NCI-H460 (cell line): ENCODE measurements around the gene IQGAP3. TPM values are rescaled to one million over a fixed set of nuclear protein-coding genes. Genes with fewer than 3 reads are reported as not detected.

Source experiments
- DNase-seq: peaks from one replicate; pipeline ENCODE4 v3.0.0-alpha.2; 2016; ENCODE audit warnings: low read depth; ENCODE audit errors: extremely low read depth
- total RNA-seq: library from RNA; depleted of rRNA; stranded (reverse); fragments of >200 nt; shearing (Covaris generic); gene quantifications from 2 replicates; pipeline ENCODE4 v1.2.3, GENCODE V29; 2014

The IQGAP3 gene
- total RNA-seq, 1 experiment from 2014 or later, result 28.7 TPM

DNA sequence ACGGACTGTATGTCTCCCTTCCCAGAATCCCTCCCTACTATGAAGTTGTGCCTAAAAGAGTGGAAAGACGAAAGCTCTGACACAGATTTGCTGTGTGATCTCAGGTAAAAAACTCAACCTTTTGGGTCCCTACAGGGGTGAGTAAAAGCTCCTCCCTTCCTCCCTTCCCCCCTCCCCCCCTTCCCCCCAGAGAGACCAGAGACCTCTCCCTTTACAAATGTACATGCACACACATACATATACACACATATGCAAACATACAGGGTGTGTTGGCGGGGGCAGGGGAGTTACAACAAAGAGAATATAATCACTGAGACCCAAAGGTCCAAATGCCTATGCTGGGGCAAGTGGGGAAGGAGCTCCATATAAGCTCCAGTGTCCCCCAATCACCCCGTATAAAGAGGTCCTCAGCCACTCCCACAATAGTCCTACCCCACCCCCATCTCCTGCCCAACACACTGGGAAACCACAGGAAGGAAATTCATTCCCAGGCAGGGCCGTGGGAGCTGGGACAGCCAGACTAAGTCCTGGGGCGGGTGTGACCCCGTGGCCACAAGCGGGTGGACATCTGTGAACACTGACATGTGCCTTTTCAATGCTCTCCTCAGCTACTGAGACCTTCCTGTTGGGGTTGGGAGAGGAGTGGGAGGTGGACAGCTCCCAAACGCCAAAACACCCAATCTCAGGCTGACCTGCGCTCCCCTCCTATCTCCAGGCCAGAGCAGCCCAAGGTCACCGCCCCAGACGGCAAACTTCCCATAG is 73.8 kb downstream of the IQGAP3 start:
- no peak for DNase-seq

- DNase-seq, result no peak
Measured at GRCh38 chr1:156497743-156498431, 74.5 kb downstream of the IQGAP3 start.

DNA sequence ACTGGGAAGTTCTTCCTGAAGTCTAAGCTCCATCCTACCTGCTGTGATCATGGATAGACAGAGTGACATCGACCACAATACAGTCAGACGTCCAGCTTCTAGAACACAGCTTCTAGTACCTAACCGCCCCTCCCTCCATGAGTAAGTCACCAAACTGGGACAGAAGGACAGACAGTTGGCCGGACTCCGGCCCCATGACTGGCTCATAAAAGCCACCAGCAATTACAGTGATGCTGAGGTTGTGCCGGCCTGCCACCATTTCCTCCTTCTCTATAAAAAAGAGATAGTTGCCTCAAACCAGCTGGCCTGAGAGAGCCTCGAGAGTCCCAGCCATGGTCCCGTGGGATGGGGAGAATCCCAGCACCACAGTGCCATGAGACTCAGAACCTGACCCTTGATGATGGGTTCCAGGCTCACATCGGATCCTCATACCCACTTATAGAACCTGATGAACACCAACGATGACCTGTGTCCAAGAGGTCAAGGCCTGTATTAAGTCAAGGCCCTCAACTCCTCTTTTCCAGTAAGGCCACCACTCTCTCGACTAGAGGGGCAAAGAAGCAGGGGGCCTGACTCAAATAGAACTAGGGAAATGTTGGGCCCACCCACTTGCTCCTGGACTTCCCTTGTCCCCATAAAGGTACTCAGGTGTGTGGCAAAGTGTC is 75.2 kb downstream of the IQGAP3 start:
- no peak for DNase-seq

- DNase-seq, result no peak
Measured at GRCh38 chr1:156496211-156496761, 76.1 kb downstream of the IQGAP3 start.

- DNase-seq, result no peak
Measured at GRCh38 chr1:156495401-156496140, 76.8 kb downstream of the IQGAP3 start.

GRCh38 chr1:156494309-156494895 is 78.0 kb downstream of the IQGAP3 start:
- DNase-seq, result no peak

DNA sequence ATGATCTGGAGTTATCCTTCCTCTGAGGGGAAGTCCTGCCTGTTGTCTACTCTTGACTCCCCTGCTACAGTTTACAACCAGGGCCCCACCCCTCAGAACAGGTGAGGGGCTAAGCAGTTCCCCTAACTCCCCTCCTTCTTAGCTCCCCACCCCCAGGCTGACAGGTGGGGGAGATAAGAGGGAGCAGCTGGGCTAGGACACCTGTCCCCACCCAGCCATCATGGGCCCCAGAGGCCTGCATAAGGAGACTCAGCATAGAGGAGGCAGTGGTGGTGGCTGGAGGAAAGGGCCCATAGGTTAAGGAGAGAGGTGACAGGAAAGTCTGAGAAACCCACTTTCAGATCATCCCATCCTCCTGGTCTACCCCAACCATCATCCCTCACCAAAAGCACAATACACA is 78.6 kb downstream of the IQGAP3 start:
- DNase-seq, result no peak

DNA sequence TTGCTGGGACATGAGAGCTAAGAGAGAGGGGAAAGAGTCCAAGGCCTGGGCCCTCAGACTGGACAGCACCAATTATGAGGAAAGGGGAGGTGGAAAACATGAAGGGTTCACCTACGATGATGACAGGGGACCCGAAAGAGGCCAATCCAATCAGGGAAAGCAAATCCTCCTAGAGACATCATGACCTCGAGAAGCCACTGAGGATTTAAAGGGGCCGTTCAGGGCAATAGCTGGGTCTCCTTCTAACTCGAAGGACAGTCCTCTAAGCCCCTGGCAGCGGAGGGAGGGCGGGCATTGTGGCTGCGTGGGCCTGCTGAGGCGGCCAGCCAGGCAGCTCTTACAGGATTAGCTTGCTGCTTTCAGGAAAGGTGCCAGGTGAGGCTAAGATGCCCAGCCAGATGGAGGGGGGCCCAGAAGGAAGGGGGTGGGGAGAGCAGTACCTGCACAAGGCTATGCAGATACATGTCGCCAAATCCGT is 79.2 kb downstream of the IQGAP3 start:
- no peak for DNase-seq

DNA sequence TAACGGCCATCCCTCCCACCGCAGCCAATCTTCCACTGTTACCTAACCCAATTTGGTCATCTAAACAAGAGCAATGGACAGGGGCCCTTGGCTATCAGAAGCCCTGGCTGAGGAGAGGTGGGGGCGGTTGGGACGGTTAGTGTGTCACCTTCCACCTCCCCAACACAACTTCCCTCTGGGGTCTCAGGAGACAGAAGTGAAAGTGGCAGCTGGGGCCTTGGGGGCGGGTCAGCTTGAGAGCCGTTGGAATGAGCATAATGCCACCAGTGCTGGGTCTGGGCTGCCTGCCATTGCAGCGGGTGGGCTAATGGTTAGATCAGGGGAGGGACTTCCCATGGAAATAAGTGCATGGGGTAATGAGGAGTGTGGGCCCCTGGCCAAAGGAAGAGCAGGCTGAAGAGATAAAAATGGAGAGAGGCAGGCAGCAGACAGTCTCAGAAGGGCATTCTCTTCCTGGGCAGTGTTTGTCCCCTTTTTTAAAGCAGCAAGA is 79.7 kb downstream of the IQGAP3 start:
- no peak for DNase-seq

- DNase-seq, result no peak
Measured at GRCh38 chr1:156492013-156492590, 80.3 kb downstream of the IQGAP3 start.

- DNase-seq, result no peak
Measured at GRCh38 chr1:156491151-156491949, 81.0 kb downstream of the IQGAP3 start.

- no peak for DNase-seq
Measured at GRCh38 chr1:156490401-156491032, 81.8 kb downstream of the IQGAP3 start.

- DNase-seq, result no peak
Measured at GRCh38 chr1:156489935-156490293, 82.5 kb downstream of the IQGAP3 start.

DNA sequence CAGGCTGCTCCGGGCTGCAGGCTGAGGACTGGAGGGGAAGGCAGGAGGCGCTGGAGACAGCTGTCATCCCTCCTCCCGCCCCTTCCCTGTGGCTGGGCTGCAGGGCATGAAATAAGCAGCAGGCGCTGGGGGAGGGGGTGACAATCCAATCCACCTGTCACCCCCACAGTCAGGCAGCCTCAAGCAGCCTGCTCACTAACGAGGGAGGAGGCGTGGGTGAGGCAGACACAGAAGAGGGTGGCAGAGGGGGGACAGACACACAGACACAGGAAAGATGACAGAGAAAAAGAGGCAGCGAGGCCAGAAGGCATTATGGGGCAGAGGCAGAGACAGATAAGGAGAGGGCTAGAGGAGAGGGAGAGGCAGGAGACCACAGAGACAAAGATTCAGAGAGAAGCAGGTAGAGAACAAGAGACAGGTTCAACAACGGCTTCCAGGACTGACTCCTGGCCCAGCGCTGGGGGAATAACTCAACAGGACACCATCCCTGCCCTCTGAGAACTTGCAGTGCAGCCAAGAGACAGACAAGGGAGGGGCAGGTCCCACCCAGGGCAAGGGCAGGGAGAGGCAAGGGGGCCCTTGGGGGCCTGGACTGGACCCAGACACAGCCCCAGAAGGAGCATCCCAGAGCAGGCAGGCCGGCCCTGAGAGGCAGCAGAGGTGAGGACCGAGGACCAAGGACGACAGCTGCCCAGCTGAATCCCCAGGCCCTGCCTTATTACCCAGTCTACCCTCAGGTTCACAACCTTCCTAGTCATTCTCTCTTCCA is 83.0 kb downstream of the IQGAP3 start:
- DNase-seq, result no peak

DNA sequence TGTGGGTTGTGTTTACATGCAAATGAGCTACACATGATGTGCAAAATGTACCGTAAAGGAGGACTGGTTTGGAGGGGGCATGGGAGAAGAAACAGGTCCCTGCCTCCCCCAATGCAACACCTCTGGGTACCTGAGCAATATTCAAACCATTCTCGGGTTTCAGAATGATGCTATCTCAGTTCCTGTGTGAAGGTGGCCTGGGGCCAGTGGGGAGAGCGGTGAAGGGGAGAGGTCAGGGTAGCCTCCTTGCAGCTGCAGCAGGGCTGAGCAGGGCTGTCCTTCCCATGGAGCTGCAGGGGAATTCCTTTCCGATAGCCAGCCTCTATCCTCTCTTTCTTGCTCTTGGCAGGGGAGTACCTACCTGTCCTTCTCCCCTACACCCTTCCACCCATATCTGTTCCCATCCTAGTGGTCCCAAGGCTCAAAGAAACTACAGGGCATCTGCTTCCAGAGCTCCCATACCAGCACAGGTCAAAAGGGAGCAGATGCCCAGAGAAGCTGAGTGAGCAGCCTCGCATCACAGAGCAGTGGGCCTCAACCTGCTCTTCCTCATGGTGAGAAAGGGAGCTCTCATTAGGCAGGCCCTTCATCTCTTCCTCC is 83.7 kb downstream of the IQGAP3 start:
- no peak for DNase-seq

DNA sequence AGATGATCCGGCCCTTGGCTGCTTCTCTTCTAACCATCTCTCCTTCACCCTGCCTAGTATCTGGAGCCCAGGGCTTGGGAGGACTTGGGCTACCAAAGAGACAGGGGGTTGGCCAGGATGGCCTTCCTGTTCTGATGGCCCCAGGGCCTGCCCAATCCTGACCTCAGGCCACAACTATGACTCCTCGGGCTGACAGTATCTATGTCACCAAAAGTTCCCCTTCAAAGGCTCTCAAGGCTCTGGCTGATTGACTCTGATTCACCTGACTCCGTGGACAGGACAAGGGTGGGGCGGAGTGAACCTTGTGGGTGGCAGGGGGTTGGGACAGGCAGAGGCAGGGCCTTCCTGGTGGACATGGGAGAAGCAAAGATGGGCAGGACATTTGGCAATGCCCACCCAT is 84.5 kb downstream of the IQGAP3 start:
- DNase-seq, result no peak
